BE2C (cell line): ENCODE results near the gene WDR55.
A peak's percentile ranks its signal among the peaks of the same experiment; 100 is the strongest.
"Not testable (repeated sequence)": the region's sequence is repeated elsewhere in the genome, so short reads cannot be mapped to it uniquely, and the experiment has no call there.

Source experiments
- DNase-seq: peaks from one replicate; pipeline ENCODE4 v3.0.0-alpha.2; 2020
- H3K27me3 ChIP-seq: fragments of 250-450 bp; sonication (Bioruptor Pico); 2 replicates; pipeline ENCODE4 v1.5.1; 2020; ENCODE audit warnings: mild to moderate bottlenecking
- H3K36me3 ChIP-seq: fragments of 250-450 bp; sonication (Bioruptor Pico); 2 replicates; pipeline ENCODE4 v1.5.1; 2020; ENCODE audit warnings: mild to moderate bottlenecking
- H3K4me1 ChIP-seq: fragments of 250-450 bp; sonication (Bioruptor Pico); 2 replicates; pipeline ENCODE4 v1.5.1; 2020
- H3K4me3 ChIP-seq: 2 replicates; pipeline ENCODE4 v1.5.1; 2011; ENCODE audit warnings: low read depth, low read length
- H3K9me3 ChIP-seq: fragments of 250-450 bp; sonication (Bioruptor Pico); 2 replicates; pipeline ENCODE4 v1.5.1; 2020
- TF ChIP-seq, protein P1 (sequence below): IDR thresholded peaks from 2 replicates; pipeline ENCODE4 v1.5.1; 2012; ENCODE audit warnings: mild to moderate bottlenecking, low read depth, low read length

Gene WDR55

DNA sequence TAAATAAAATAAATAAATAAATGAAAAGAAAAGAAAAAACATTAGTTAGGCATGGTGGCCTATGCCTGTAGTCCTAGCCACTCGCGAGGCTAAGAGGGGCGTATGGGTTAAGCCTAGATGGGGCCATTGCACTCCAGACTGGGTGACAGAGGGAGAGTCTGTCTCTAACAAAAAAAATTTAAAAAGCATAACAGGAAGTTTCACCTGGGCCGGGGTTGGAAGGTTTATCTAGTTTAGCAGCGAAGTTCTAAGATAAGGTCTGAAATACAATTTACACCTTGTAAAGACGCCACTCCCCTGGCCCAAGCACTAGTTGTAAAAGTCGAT, 53.5 kb downstream of the WDR55 start:
- H3K36me3 ChIP-seq, result no peaks in the 10 kb centered on the region
- H3K9me3 ChIP-seq, result no peaks in the 10 kb centered on the region
- no peaks in the 10 kb centered on the region for H3K27me3 ChIP-seq
- no peak for DNase-seq
- TF ChIP-seq, protein P1, sequence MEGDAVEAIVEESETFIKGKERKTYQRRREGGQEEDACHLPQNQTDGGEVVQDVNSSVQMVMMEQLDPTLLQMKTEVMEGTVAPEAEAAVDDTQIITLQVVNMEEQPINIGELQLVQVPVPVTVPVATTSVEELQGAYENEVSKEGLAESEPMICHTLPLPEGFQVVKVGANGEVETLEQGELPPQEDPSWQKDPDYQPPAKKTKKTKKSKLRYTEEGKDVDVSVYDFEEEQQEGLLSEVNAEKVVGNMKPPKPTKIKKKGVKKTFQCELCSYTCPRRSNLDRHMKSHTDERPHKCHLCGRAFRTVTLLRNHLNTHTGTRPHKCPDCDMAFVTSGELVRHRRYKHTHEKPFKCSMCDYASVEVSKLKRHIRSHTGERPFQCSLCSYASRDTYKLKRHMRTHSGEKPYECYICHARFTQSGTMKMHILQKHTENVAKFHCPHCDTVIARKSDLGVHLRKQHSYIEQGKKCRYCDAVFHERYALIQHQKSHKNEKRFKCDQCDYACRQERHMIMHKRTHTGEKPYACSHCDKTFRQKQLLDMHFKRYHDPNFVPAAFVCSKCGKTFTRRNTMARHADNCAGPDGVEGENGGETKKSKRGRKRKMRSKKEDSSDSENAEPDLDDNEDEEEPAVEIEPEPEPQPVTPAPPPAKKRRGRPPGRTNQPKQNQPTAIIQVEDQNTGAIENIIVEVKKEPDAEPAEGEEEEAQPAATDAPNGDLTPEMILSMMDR, result no peak
- no peaks in the 10 kb centered on the region for H3K4me1 ChIP-seq
- peak overlapping the region; percentile 62 for H3K4me3 ChIP-seq

DNA sequence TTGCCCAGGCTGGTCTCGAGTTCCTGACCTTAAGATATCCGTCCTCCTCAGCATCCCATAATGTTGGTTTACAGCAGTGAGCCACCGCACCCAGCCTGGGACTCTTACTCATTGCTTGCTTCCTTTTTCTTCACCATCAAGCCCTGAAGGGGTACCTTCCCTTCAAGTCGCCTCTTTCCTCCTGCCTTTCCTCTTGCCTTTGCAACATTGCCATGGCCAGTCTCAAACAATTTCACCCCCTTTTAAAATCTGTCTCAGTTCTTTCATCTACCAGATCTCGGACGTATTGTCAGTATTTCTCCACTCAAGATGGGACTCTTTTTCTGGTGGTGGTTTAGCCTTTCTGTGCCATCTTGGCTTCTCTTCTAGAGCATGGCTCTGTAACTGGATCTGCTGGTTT, 56.0 kb downstream of the WDR55 start:
- H3K9me3 ChIP-seq, DNase-seq, H3K27me3 ChIP-seq, H3K36me3 ChIP-seq, H3K4me1 ChIP-seq: not testable (repeated sequence)
- H3K4me3 ChIP-seq, result peak overlapping the region; percentile 58

DNA sequence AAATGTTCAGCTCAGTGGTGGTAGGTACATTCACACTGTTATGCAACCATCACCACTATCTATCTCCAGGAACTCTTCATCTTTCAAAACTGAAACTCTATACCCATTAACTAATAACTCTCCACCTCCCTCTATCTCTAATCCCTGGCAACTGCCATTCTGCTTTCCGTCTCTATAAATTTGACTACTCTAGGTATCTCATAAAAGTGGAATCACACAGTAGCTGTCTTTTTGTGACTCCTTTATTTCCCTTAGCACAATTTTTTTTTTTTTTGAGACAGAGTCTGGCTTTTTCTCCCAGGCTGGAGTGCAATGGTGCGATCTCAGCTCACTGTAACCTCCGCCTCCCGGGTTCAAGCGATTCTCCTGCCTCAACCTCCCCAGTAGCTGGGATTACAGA, 56.7 kb downstream of the WDR55 start:
- not testable (repeated sequence) for H3K9me3 ChIP-seq, DNase-seq, H3K4me1 ChIP-seq, H3K36me3 ChIP-seq, H3K4me3 ChIP-seq, H3K27me3 ChIP-seq
